H9 (cell line): Measurements from ENCODE around the gene LZTR1. TPM values are rescaled to one million over a fixed set of nuclear protein-coding genes. Genes with fewer than 3 reads are reported as not detected.

ENCODE experiments used
- DNase-seq: peaks from one replicate; pipeline ENCODE4 v3.0.0-alpha.2; 2017
- H2AFZ ChIP-seq: one replicate; pipeline ENCODE4 v1.6.1; 2013; ENCODE audit warnings: mild to moderate bottlenecking, low read length, control low read depth, moderate library complexity
- H2AK5ac ChIP-seq: 2 replicates; pipeline ENCODE4 v1.6.1; 2013; ENCODE audit warnings: low read length, control low read depth, mixed read lengths; ENCODE audit not compliant: insufficient read length
- H2BK120ac ChIP-seq: one replicate; pipeline ENCODE4 v1.6.1; 2013; ENCODE audit warnings: low read depth, mild to moderate bottlenecking, low read length, control low read depth, inconsistent platforms; ENCODE audit not compliant: poor library complexity, severe bottlenecking
- H2BK12ac ChIP-seq: 2 replicates; pipeline ENCODE4 v1.6.1; 2013; ENCODE audit warnings: low read length, control low read depth, mixed read lengths, low read depth; ENCODE audit not compliant: insufficient read length
- H2BK15ac ChIP-seq: 2 replicates; pipeline ENCODE4 v1.6.1; 2013; ENCODE audit warnings: low read depth, low read length, control low read depth
- H2BK20ac ChIP-seq: one replicate; pipeline ENCODE4 v1.6.1; 2013; ENCODE audit warnings: low read depth, mild to moderate bottlenecking, low read length, control low read depth, inconsistent platforms; ENCODE audit not compliant: poor library complexity, severe bottlenecking
- H2BK5ac ChIP-seq: 2 replicates; pipeline ENCODE4 v1.6.1; 2013; ENCODE audit warnings: low read length, control low read depth, mixed read lengths; ENCODE audit not compliant: insufficient read length
- H3K14ac ChIP-seq: 2 replicates; pipeline ENCODE4 v1.6.1; 2013; ENCODE audit warnings: low read length, control low read depth; ENCODE audit not compliant: insufficient read depth
- H3K18ac ChIP-seq: 2 replicates; pipeline ENCODE4 v1.6.1; 2013; ENCODE audit warnings: low read depth, mild to moderate bottlenecking, mixed read lengths, low read length, control low read depth; ENCODE audit not compliant: insufficient read length
- H3K23ac ChIP-seq: 2 replicates; pipeline ENCODE4 v1.6.1; 2013; ENCODE audit warnings: low read length, control low read depth, mixed read lengths, low read depth; ENCODE audit not compliant: insufficient read length
- H3K23me2 ChIP-seq: 2 replicates; pipeline ENCODE4 v1.6.1; 2013; ENCODE audit warnings: low read depth, mild to moderate bottlenecking, mixed read lengths, low read length, control low read depth; ENCODE audit not compliant: insufficient read length, poor library complexity, severe bottlenecking
- H3K27ac ChIP-seq: 2 replicates; pipeline ENCODE4 v1.5.1; 2013; ENCODE audit warnings: low read length, control low read depth, mixed read lengths, low read depth; ENCODE audit not compliant: insufficient read length
- H3K27me3 ChIP-seq: 2 replicates; pipeline ENCODE4 v1.6.1; 2013; ENCODE audit warnings: low read length, control low read depth, inconsistent platforms; ENCODE audit not compliant: insufficient read depth
- H3K4ac ChIP-seq: 2 replicates; pipeline ENCODE4 v1.6.1; 2013; ENCODE audit warnings: low read depth, mild to moderate bottlenecking, control low read depth, inconsistent platforms, low read length, moderate library complexity
- H3K4me1 ChIP-seq: 2 replicates; pipeline ENCODE4 v1.6.1; 2013; ENCODE audit warnings: low read length, control low read depth, inconsistent platforms; ENCODE audit not compliant: insufficient read depth
- H3K4me2 ChIP-seq: 2 replicates; pipeline ENCODE4 v1.6.1; 2013; ENCODE audit warnings: low read length, control low read depth, mixed read lengths; ENCODE audit not compliant: insufficient read length, insufficient read depth
- H3K56ac ChIP-seq: 2 replicates; pipeline ENCODE4 v1.6.1; 2013; ENCODE audit warnings: low read depth, mild to moderate bottlenecking, mixed read lengths, low read length, control low read depth; ENCODE audit not compliant: insufficient read length
- H3K79me1 ChIP-seq: 2 replicates; pipeline ENCODE4 v1.6.1; 2013; ENCODE audit warnings: low read depth, mild to moderate bottlenecking, moderate library complexity, low read length, control low read depth, inconsistent platforms; ENCODE audit not compliant: insufficient read depth, poor library complexity, severe bottlenecking
- H3K79me2 ChIP-seq: 2 replicates; pipeline ENCODE4 v1.6.1; 2013; ENCODE audit warnings: low read length, control low read depth, inconsistent platforms; ENCODE audit not compliant: insufficient read depth
- H3K9ac ChIP-seq: 2 replicates; pipeline ENCODE4 v1.6.1; 2013; ENCODE audit warnings: low read length, control low read depth, mixed read lengths; ENCODE audit not compliant: insufficient read length; ENCODE audit errors: extremely low read depth
- H3K9me3 ChIP-seq: one replicate; pipeline ENCODE4 v1.6.1; 2013; ENCODE audit warnings: low read depth, low read length, inconsistent platforms; ENCODE audit not compliant: control insufficient read depth
- H3T11ph ChIP-seq: one replicate; pipeline ENCODE4 v1.6.1; 2013; ENCODE audit warnings: mild to moderate bottlenecking, low read length, control low read depth, inconsistent platforms
- H4K20me1 ChIP-seq: one replicate; pipeline ENCODE4 v1.6.1; 2013; ENCODE audit not compliant: control insufficient read depth, insufficient read length, insufficient read depth
- H4K5ac ChIP-seq: 2 replicates; pipeline ENCODE4 v1.6.1; 2013; ENCODE audit warnings: low read depth, mild to moderate bottlenecking, mixed read lengths, low read length, control low read depth; ENCODE audit not compliant: insufficient read length
- H4K8ac ChIP-seq: replicated peaks from 2 replicates; pipeline ENCODE4 v1.6.1; 2013; ENCODE audit warnings: low read length, control low read depth, mixed read lengths, low read depth; ENCODE audit not compliant: insufficient read length
- H4K91ac ChIP-seq: 2 replicates; pipeline ENCODE4 v1.6.1; 2013; ENCODE audit warnings: low read depth, mild to moderate bottlenecking, moderate library complexity, mixed read lengths, low read length, control low read depth; ENCODE audit not compliant: insufficient read length
- H3K27ac Mint-ChIP-seq, 3 experiments: 2 replicates in 2 of 3; 3 replicates in 1 of 3; pipeline ENCODE4 v1.8.0; 2020 to 2021; ENCODE audit warnings: mixed read lengths in 3 of 3, mild to moderate bottlenecking in 1 of 3, moderate library complexity in 1 of 3
- H3K27me3 Mint-ChIP-seq: 2 replicates; pipeline ENCODE4 v1.8.0; 2021; ENCODE audit warnings: low read depth, mild to moderate bottlenecking, moderate library complexity, mixed read lengths
- H3K36me3 Mint-ChIP-seq, 3 experiments: 2 replicates in 2 of 3; 3 replicates in 1 of 3; pipeline ENCODE4 v1.8.0; 2020 to 2021; ENCODE audit warnings: low read depth in 3 of 3, mixed read lengths in 3 of 3; ENCODE audit not compliant: insufficient read depth in 1 of 3
- H3K4me1 Mint-ChIP-seq, 2 experiments: 2 replicates each; pipeline ENCODE4 v1.8.0; 2020; ENCODE audit warnings: mixed read lengths in 2 of 2
- H3K4me3 Mint-ChIP-seq, 2 experiments: 2 replicates in 1 of 2; 3 replicates in 1 of 2; pipeline ENCODE4 v1.8.0; 2020 to 2021; ENCODE audit warnings: mild to moderate bottlenecking in 2 of 2, mixed read lengths in 2 of 2, moderate library complexity in 1 of 2
- H3K9me3 Mint-ChIP-seq, 2 experiments: 2 replicates in 1 of 2; 3 replicates in 1 of 2; pipeline ENCODE4 v1.8.0; 2020; ENCODE audit warnings: mild to moderate bottlenecking in 2 of 2, mixed read lengths in 2 of 2, moderate library complexity in 1 of 2
- WGBS: extraction: QIAGEN DNeasy Blood & Tissue Kit; methylation state at CpG from one replicate; pipeline ENCODE4 v1.1.7; 2013; ENCODE audit warnings: missing lambda C conversion rate, low lambda C conversion rate, mixed read lengths; ENCODE audit not compliant: insufficient read length; ENCODE audit errors: extremely low coverage; 5-methylcytosine and 5-hydroxymethylcytosine counted together
- total RNA-seq: library from RNA; stranded (reverse); gene quantifications from 2 replicates; pipeline ENCODE4 v1.2.1, GENCODE V29; 2021
- TF ChIP-seq, protein P1 (sequence below): fragments of 200-600 bp; sonication (generic); conservative IDR thresholded peaks from 3 replicates; pipeline ENCODE4 v1.8.0; 2021; ENCODE audit warnings: antibody characterized with exemption, mild to moderate bottlenecking

Gene LZTR1
- total RNA-seq, 1 experiment from 2014 or later: 47.0 TPM

DNA sequence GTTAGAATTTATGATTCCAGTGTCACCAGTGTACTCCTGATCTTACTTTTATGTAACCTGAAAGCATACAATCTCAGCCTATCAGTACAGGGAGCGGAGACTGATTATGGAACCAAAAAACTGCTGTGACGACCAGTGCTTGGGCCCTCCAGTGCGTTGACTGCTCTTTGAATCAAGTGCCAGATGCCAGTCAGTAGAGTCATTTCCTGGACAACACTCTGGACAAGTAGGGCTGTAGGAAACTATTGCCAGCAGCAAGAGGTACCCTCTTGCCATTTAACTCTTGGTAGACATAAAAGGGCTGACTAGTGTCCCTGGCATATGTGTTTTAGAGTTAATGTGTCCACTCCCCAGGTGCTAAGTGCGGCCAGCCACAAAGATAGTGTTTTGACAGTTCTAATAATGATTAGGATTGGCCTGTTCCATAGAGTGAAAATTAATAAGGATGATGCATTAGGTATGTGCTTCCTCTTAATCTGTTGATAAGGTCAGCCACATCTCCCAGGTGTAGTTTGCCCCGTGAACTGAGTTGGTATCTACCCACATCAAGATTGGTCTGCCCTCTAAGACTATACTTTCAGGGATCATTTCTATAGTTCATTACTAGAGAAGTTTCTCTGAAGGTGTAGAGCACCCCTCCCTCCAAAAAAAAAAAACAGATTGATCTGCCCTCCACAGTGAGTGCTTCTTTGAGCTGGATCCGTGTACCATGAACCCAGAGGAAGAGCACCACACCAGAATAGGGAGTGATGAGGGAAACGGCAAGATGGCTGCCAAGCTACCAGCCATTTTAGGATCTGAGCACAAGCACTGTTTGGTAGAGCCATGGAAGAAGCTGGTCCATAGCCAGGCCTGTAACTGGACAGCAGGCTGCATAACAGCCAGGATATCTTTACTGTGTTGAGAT, 35.8 kb upstream of the LZTR1 start:
- H3K79me2 ChIP-seq: peaks cover 48% of the 10 kb centered on the region; the same call in 1 of the 2 replicates
- no peak overlapping the region for H3K56ac ChIP-seq
- no peak overlapping the region for H2BK120ac ChIP-seq
- H3K4me1 ChIP-seq: no peaks in the 10 kb centered on the region
- no peak overlapping the region for H4K8ac ChIP-seq
- H2BK12ac ChIP-seq: no peak overlapping the region
- Mint-ChIP-seq H3K36me3 (peaks cover 25 to 35% (median 34%) of the 10 kb centered on the region in 3 experiments; a peak in 6 of 7 replicates), H3K27ac (no peak overlapping the region), H3K4me3 (no peak overlapping the region), H3K4me1 (peaks cover 3 to 17% of the 10 kb centered on the region in 2 experiments; a peak in 2 of 4 replicates), H3K27me3 (no peaks in the 10 kb centered on the region; the same call in 1 of the 2 replicates), H3K9me3 (no peaks in the 10 kb centered on the region)
- no peak overlapping the region for H3K23ac ChIP-seq
- no CpG with 5 or more reads among the region's 7 CpGs for WGBS
- H2AFZ ChIP-seq: no peak overlapping the region
- DNase-seq: no peak
- H4K5ac ChIP-seq: no peak overlapping the region
- no peak overlapping the region for H2BK20ac ChIP-seq
- H3K27ac ChIP-seq: no peak overlapping the region
- H4K20me1 ChIP-seq: no peaks in the 10 kb centered on the region
- H3K18ac ChIP-seq: no peak overlapping the region
- H2BK15ac ChIP-seq: no peak overlapping the region
- no peak overlapping the region for H3K4ac ChIP-seq
- no peak overlapping the region for H2BK5ac ChIP-seq
- TF ChIP-seq, protein P1, sequence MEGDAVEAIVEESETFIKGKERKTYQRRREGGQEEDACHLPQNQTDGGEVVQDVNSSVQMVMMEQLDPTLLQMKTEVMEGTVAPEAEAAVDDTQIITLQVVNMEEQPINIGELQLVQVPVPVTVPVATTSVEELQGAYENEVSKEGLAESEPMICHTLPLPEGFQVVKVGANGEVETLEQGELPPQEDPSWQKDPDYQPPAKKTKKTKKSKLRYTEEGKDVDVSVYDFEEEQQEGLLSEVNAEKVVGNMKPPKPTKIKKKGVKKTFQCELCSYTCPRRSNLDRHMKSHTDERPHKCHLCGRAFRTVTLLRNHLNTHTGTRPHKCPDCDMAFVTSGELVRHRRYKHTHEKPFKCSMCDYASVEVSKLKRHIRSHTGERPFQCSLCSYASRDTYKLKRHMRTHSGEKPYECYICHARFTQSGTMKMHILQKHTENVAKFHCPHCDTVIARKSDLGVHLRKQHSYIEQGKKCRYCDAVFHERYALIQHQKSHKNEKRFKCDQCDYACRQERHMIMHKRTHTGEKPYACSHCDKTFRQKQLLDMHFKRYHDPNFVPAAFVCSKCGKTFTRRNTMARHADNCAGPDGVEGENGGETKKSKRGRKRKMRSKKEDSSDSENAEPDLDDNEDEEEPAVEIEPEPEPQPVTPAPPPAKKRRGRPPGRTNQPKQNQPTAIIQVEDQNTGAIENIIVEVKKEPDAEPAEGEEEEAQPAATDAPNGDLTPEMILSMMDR: no peak
- no peak overlapping the region for H2AK5ac ChIP-seq
- no peak overlapping the region for H3T11ph ChIP-seq
- H3K4me2 ChIP-seq: no peak overlapping the region
- H3K23me2 ChIP-seq: no peaks in the 10 kb centered on the region
- H3K79me1 ChIP-seq: peaks cover 7% of the 10 kb centered on the region
- H3K14ac ChIP-seq: no peak overlapping the region
- H4K91ac ChIP-seq: no peak overlapping the region
- H3K9ac ChIP-seq: no peak overlapping the region
- no peaks in the 10 kb centered on the region for H3K9me3 ChIP-seq
- no peaks in the 10 kb centered on the region for H3K27me3 ChIP-seq
